Middle frontal gyrus (tissue), 1 donor: Measurements from ENCODE around the gene PAXX.

Experiments used
- DNase-seq: peaks from one replicate; pipeline ENCODE4 v3.0.0-alpha.2; 2015; ENCODE audit warnings: low spot score; ENCODE audit errors: extremely low spot score

Gene PAXX

DNA sequence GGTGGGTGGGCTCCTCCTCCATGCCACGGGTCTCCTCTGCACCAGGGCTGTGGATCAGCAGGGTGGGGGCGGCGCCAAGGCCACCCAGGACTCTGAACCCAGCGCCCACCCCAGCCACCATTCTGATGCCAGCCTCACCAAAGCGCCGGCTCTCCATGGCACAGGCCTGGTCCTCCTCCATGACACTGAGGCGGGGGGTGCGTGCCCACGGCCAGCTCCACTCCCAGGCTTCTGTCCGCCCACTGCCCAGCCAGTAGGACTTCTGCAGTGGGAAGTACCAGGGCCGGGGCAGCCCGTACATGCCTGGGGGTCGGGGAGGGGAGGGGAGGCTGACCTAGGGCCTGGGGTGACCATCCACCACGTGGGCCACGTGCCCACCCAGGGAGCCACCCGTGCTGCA lies 24.2 kb downstream of the PAXX start:
- DNase-seq = no peak

DNA sequence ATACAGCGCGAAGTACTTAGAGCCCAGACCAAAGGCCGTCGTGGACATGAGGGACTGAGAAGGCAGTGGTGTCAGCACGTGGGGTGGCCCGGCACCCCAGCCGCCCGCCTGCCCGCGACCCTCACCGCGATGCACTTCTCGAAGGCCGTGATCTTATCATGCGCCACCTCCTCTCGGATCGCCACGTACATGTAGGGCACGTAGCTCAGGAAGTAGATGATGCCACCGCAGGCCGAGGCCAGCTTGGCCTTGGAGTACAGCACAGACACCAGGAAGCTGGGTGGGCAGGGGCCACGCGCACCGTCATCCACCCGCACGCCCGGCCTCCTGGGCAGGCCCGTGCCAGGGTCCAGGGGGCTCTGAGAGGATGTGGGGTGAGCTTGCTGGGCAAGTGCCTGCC lies 24.8 kb downstream of the PAXX start:
- DNase-seq = no peak

DNA sequence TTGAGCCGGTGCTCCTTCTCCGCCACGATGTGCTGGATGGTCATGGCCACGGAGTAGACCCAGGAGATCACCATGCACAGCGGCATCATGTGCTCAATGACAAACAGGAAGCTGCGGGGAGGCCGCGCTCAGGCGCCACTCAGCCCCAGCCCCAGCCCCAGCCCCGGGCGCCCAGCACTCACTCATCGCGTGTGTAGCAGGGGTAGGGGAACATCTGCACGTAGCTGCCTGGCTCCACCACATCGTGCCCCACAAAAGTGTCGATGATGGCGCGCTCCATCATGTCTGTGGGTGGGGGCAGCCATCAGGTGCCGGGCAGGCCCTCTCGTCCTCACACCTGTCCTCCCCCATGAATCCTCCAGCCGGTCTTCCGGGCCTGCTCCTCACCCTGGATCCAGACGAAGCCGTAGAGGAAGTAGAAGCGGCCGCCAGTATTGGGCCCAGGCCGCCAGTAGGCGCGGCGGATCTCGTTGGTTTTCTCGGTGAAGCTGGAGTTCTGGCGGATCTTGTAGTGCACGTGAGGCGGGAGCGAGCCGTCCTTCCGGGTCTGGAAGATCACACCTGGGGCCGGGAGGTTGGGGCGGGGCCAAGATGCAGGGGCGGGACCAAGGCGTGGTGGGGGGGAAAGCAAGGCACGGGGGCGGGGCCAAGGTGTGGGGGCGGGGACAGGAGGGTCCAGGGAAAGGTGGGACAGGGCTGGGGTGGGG lies 25.7 kb downstream of the PAXX start:
- DNase-seq = no peak

DNA sequence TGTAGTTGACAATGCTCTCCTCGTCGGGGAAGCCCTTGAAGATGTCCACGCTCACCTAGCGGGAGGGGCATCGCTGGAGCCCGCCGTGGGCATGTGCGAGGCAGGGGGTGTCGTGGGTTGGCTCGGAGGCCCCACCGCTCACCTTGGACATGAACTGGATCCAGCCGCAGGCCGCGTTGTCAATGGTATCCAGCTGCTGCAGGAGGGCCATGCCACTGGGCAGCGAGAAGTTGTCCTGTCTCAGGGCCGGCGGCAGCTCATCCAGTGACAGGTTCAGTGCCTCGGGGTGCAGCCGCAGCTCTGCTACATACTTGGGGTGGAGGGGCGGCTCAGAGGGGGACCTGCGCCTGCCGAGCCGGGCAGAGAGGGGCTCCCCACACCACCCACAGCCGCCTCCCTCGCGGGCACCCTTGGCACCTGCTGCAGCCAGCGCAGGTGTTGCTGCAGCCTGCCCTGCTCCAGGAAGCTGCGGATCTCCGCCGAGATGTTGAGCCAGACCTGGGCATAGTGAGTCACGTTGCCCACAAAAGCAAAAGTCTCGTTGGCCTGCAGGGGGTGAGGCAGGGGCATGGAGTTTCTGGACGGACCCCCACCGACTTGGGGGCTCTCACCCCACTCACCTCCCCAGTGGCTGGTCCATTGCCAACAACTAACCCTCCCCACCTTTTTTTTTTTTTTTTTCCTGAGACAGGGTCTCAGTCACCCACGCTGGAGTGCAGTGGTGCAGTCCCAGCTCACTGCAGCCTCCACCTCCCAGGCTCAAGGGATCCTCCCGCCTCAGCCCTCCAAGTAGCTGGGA lies 26.7 kb downstream of the PAXX start:
- no peak for DNase-seq

DNA sequence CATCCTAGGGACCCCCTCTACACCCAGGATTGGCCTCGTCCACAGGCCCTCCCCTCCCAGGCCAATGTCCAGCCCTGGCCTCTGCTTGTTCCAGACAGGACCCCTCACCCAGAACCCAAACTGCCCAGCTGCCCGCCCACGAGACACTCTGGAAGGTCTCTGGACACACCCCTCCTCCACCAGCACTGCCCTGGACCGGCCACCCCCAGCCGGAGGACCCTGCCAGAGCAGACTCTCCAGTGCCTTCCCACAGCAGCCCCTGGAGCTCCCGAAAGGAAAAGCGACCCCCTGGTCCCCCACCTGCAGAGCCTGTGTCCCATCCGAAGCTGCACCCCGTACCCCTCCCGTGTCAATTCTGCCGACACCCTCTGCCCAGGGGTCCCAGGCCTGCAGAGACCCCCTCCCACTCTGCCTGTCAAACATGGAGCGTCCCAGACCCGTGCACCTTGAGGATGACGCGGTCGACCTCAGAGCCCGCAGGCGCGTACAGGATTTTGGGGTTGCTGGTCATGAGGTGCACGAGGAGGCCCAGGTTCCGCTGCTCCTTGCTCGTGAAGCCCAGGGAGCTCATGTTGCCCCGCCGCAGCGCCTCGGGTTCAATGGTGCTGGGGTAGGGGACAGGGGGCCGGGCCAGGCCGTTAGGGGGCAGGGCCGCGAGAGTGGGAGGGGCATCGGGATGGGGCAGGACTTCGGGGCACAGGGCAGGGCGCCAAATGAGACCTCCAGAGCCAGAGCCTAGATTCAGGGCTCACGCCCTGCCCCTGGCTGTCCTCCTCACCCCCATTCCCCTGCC lies 27.9 kb downstream of the PAXX start:
- no peak for DNase-seq

DNA sequence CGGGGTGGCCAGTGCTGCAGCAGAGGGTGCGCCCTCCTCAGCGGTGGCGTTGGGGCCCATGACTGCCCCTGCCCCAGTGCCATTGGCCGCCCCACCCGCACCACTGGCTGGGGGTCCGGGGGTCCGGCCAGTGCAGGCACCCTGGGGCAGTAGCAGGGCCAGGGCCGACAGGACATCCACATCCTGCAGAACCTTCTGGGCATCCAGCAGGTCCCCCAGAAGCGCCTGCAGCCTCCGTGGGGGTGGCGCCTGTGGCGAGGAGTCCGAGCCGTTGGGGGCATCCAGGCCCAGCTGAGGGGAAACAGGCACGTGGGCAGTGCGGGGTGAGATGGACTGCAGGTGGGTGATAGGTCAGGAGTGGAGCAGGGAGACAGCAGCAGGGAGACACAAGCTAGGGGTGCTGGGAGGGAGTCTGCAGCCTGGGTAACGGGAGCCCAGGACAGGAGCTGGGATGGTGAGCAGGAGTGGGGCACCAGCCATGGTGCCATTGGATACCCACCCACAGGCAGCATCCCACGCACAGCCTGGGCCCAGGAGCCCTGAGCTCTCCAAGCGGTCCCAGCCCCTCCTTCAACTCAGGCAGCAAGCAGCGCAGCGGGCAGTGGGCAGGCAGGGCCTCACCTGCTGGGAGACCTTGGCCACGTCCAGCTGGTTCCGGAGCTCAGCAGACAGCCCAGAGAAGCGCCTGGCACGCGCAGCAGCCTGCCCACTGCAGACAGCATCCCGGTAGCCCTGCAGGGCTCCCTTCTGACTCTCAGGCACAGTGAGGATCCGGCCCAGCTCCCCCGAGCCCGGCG lies 28.7 kb downstream of the PAXX start:
- no peak for DNase-seq

DNA sequence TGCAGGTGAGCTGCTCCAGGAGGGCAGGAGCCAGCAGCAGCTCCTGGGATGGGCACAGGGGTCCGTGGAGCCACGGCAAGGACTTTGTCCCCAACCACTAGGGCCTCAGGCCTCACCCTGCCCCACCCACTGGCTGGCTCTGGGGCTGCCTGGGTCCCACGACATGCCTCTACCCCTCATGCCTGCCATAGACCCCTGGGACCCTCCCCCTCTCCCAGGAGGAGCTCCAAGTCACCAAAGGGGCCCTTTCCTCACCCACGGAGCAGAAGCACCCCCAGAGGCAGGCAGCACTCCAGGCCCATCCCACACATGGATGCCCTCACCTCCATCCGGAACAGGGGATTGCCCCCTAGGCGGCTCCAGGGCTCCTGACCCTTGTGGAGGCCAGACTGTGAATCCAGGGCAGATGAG lies 29.4 kb downstream of the PAXX start:
- DNase-seq = no peak

DNA sequence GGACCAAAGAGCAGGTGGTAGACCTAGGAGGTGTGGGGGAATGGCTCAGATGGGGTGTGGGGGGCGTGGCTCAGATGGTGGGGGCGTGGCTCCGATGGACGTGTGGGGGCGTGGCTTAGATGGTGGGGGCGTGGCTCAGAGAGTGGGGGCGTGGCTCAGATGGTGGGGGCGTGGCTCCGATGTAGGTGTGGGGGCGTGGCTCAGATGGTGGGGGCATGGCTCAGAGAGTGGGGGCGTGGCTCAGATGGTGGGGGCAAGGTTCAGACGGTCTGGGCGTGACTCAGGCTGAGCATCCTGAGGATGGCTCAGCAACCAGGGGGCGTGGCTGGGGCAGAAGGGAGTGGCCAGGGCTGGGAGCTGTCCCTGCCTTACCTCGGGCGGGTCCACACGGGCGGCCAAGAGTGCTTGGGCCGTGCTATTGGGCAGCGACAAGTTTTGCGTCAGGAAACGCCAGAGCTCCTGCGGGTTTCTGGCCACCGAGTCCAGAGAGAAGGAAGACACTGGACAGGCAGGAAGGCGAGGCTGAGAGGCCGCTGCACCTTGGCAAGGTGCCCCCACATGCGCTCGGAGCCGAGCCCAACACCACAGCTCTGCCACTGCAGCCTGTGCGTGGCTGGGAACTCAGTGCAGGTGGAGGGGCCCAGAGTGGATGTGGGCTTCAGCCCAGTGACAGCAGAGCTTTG lies 29.9 kb downstream of the PAXX start:
- peak; percentile 60 for DNase-seq

DNA sequence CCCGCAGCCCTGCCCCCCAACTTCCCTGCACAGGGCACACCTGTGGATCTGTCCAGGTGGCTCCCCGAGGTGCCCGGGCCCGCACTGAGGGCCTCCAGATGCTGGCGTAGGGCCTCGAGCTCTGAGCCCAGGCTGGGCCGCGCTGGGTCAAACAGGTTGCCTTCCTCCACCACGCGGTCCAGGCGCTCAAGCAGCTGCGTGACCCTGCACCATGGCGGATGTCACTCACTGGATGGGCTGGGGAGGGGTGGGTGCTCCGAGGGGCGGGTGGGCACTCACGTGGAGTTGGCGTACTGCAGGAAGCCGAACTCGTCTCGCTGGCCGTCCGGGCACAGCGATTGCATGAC lies 30.4 kb downstream of the PAXX start:
- no peak for DNase-seq

DNA sequence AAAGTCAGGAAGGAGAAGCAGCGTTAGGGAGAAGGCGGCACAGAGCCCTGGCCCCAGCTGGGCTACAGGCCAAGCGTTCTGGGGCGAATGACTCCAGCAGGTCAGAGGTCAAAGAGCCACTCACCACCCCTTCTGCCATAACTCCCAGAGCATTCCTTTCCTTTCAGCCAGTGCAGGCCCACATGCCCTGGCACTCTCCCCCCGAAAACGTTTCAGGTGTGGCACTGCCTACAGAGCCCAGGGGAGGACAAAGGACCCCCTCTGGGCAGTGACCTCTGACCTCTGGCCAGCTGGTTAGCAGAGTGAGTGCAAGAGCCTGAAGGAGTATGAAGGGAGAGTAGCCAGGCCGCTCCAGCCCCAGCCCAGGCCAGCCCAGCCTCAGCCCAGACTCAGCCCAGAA lies 30.9 kb downstream of the PAXX start:
- no peak for DNase-seq

DNA sequence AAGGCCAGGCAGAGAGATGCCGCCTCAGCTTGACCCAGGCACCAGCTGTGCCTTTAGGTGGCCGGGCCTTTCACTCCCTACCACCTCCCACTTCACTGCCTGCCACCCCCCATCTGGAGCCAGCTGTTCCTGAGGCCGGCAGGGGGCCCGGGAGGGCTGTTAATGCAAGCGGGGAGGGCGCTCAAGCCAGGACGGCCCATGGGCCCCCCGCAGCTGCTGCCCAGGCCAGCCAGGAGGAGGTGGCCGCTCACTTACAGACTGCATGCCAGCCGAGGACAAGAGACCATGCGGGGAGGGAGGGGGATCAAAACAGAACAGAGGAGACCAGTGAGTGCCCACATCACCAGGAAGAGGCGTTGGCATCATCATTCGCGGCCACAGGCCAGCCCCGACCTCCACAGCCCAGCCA lies 31.4 kb downstream of the PAXX start:
- DNase-seq = no peak

DNA sequence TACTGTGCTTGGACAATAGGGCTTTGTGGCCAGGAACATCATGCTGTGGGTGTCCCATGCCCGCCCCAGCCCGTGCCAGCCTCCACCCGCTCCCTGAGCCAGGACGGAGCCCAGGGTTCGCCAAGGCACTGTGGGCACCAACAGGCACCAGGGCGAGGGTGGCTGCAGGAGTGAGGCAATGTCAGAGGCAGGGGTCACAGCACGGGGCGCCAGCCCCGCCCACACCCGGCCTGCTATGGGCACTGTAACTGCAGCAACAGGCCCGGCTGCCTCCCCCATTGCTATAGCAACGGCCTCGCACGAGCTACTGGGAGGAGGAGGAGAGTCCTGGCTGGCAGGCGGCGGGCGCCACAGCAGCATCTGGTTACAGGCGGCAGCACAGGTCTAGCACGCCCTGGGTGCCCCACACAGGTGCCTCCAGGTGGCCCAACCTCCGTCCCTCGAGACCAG lies 33.3 kb downstream of the PAXX start:
- DNase-seq = peak; percentile 88

DNA sequence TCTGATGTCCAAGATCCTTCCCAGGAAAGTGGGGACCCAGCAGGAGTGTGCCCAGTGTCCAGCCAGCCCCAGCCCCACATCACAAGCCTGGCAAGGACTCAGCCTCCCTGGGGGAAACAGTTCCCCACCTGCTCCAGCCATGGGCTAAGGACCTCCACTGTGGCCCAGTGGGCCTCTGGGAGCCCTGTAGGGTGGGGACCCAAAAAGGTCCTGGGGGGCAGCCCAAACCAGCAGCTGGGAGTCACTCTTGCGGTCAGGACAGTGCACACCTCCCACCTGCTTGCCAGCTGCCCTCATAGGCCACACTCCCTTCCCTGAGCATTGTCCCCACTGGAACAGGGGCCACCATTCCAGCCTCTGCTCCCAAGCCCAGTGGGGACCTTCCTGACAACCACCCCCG lies 34.2 kb downstream of the PAXX start:
- no peak for DNase-seq

DNA sequence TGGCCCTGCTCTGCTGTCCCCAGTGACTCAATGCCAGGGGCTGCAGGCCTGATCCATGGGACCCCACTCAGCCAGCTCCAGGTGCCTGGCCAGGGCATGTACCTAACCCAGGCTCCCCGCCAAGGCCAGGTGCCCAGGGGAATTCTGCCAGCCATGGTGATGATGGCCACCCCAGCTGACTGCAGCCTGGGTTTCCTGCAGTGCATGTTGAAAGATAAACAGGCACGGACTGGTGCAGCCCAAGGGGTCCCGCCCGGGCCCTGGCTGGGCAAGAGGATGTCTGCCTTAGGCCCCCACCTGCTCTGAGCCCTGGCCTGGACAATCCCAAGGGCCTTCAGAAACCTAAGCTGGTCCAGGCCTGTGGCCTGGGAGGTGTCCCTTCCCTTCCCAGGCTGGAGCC lies 34.6 kb downstream of the PAXX start:
- DNase-seq = no peak

DNA sequence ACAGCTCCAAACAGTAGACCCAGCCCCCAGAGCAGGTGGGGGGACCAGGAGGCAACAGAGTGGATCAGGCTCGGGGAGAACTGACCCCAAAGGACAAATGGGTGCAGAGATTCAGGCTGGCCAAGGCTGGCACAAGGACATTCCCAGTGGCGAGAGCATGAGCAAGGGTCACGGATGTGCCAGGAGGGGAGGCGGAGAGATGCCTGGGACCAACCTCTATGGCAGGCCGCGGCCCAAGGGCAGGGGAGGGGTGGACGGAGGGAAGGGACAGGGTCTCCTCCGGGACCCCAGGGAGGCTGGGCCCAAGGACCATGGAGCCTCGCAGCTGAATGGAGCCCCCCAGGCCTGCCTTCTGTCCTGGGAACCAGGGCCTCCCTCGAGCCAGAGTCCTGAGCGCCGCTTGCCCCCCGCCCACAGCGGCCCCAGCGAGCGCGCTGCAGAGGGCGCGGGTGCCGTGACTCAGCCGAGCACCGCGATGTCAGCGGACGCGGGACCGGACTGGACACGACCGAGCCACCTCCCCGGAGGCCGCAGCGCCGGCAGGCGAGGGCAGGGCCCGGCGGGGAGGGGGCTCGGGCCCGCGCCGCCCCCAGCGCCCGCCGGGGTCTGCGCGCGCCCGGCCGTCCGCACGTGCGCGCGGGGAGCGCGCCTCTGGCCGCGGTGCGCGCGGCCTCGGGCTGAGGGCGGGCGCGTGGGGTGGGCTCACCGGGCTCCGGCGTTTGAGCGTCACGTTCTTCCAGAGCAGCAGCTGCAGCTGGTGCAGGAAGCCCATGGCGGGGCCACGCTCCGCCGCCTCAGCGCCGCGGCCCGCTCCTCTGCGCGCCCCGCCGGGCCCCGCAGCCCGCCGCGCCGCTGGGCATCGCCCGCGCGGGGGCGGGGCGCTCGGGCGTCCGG lies 35.4 kb downstream of the PAXX start, which contains the start of gene ABCA2:
Gene ABCA2, minus strand, starts transcription at position 869 of the 894 bp plus-strand sequence. Its CDS starts 97 bp downstream, at position 772.
- DNase-seq = no peak

DNA sequence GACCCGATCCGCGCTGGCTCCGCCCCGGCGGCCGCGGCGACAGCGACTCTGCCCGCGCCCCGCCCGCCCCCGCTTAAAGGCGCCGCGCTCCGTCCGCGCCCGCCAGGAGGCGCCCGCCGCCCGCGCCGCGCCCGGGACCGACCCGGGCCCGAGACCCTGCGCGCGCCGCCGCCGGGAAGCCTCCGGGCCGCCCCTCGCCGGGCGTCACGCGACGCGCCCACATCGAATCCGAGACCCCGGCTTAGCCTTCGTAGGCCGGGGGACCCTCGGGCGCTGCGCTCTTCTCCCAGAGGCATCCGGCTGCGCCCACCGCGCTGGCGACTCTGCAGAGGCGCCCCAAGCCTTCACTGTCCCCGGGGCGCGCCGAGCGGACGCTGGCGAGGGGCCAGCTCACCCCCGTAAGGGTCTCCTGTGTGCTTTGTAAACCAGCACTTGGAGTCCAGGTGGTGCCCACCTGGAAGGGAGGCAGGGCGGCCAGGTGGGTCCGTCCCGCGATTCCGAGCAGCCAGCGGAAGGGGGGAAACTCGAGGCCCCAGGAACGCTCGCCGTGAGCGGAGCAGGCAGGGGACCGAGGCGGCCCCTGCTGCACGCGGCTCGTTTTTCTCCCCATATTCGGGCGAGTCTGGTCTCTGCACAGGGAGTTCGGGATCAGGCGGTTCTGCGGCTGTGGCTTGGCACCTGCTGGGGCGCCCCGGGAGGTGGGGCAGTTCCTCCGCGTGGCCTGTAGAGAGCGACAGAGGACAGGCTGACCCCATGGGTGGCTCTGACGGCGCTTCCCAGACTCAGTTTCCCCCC lies 36.2 kb downstream of the PAXX start:
- DNase-seq = peak; percentile 69

DNA sequence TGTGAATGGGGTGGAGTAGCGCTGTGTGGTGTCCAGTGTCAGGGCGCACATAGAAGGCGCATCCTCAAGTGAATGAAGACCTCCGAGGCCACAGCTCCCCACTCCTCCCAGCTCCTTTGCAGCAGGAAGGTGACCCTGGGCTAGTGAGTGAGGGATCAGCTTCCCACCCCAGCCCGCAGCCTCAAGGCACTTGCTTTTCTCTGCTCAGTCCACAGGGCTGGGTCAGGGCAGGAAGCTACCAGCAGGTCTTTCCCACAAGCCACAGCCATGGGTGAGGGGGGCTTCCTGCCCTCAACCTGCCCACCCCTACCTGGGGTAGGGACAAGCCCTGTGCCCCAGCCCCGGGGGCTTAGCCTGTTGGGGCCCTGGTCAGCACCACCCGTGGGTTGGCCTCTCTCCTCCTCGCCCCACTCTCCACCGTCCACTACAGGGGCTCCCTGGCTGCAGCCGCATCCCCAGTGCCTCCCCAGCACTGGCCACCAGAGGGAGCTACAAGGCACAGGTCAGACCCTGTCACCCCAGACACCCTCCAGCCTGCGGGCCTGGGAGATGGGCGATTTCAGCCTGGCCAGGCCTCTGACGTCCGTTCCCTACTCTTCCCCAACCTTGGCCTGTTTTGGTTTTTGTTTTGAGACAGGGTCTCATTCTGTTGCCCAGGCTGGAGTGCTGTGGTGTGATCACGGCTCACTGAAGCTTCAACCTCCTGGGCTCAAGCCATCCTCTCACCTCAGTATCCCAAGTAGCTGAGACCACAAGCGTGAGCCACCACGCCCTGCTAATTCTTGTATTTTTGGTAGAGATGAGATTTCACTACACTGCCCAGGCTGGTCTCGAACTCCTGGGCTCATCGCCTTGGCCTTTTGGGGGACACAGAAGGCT lies 37.1 kb downstream of the PAXX start:
- no peak for DNase-seq

DNA sequence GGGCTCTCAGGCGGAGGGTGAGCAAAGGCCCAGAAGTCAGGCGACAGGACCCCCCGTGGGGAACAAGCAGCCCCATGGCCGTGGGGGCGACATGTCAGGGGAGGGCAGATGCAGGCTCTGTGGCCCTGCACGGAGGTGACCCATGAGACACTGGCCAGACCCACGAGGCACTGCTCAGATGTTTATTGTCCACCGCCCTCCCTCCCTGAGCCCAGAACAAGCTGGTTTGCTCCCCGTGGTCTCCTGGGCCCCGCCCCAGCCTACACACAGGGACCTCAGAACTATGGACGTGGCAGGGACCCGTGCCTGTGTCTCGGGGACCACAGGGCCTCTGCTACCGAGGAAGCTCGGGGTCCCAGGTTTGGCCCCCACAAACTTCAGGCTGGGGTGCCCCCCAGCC lies 37.8 kb downstream of the PAXX start:
- no peak for DNase-seq
